GM12878 (cell line): ENCODE results near the gene TCP11L2. TPM values are rescaled to one million over a fixed set of nuclear protein-coding genes. Genes with fewer than 3 reads are reported as not detected.

ENCODE experiments used
- ATAC-seq: fragments of 200-7000 bp; cut with Tn5 transposase; 3 replicates; pipeline ENCODE4 v1.9.1; 2020; ENCODE audit warnings: mild to moderate bottlenecking, moderate library complexity
- BruUV-seq: library from RNA; stranded (reverse); fragments of 400-500 nt; replicated peaks from 2 replicates; lab custom pipeline; 2021; lab: Mats Ljungman, UMichigan
- CTCF ChIA-PET: fragments of 300-600 bp; sonication (Branson Sonifier 250); formaldehyde crosslinking; extraction: SDS; loops from one replicate; lab custom pipeline; 2021; ENCODE audit warnings: inconsistent platforms; lab: Yijun Ruan, JAX
- POLR2A ChIA-PET: fragments of 350-600 bp; formaldehyde crosslinking; extraction: SDS; loops from one replicate; lab custom pipeline; 2021; ENCODE audit warnings: inconsistent platforms; lab: Charles Lee
- RAD21 ChIA-PET: fragments of 300-600 bp; sonication (Branson Sonifier 250); formaldehyde crosslinking; loops from one replicate; lab custom pipeline; 2023; ENCODE audit warnings: antibody characterized with exemption; ENCODE audit not compliant: unreplicated experiment; lab: Charles Lee
- SMC1A ChIA-PET: fragments of 300-600 bp; sonication (Branson Sonifier 250); formaldehyde crosslinking; loops from one replicate; lab custom pipeline; 2023; ENCODE audit not compliant: unreplicated experiment, uncharacterized antibody; lab: Charles Lee
- DNase-seq: peaks from one replicate; pipeline ENCODE4 v3.0.0-alpha.2; 2011; ENCODE audit warnings: low read depth, low spot score
- FAIRE-seq: peaks from 3 replicates; lab custom pipeline; 2011; peaks lifted over from hg19 to GRCh38; lab: Jason Lieb, UNC
- H2AFZ ChIP-seq: 2 replicates; pipeline ENCODE4 v1.6.0; 2011; ENCODE audit warnings: low read depth, low read length, control low read depth; ENCODE audit not compliant: control insufficient read depth
- H3K27ac ChIP-seq: 2 replicates; pipeline ENCODE4 v1.5.1; 2011; ENCODE audit warnings: control low read depth; ENCODE audit not compliant: control insufficient read depth, insufficient read depth
- H3K27me3 ChIP-seq, 2 experiments: replicated peaks in 1 of 2; 2 replicates each; pipeline versions ENCODE4 v1.6.0 to v1.6.1; 2011; ENCODE audit warnings: low read length in 1 of 2; ENCODE audit not compliant: control insufficient read depth in 2 of 2, insufficient read depth in 2 of 2
- H3K36me3 ChIP-seq, 2 experiments: 2 replicates each; pipeline ENCODE4 v1.5.1; 2011; ENCODE audit warnings: low read length in 1 of 2; ENCODE audit not compliant: control insufficient read depth in 2 of 2, insufficient read depth in 2 of 2
- H3K4me1 ChIP-seq: 2 replicates; pipeline ENCODE4 v1.6.1; 2011; ENCODE audit warnings: mild to moderate bottlenecking, low read length, moderate library complexity, mixed read lengths; ENCODE audit not compliant: control insufficient read depth, insufficient read depth
- H3K4me2 ChIP-seq: 2 replicates; pipeline ENCODE4 v1.6.0; 2011; ENCODE audit warnings: control low read depth; ENCODE audit not compliant: control insufficient read depth, insufficient read depth
- H3K4me3 ChIP-seq: fragments of 200-600 bp; sonication (generic); 2 replicates; pipeline ENCODE4 v1.5.1; 2016
- H3K79me2 ChIP-seq: 2 replicates; pipeline ENCODE4 v1.6.0; 2011; ENCODE audit warnings: low read length; ENCODE audit not compliant: control insufficient read depth, insufficient read depth
- H3K9ac ChIP-seq: 2 replicates; pipeline ENCODE4 v1.8.0; 2011; ENCODE audit warnings: low read length, control low read depth, mixed read lengths; ENCODE audit not compliant: control insufficient read depth, insufficient read depth
- H3K9me3 ChIP-seq: replicated peaks from 3 replicates; pipeline ENCODE4 v1.5.1; 2011; ENCODE audit warnings: mild to moderate bottlenecking, low read length; ENCODE audit not compliant: control insufficient read depth, insufficient read depth
- H4K20me1 ChIP-seq: 2 replicates; pipeline ENCODE4 v1.6.0; 2011; ENCODE audit not compliant: control insufficient read depth, insufficient read depth
- CHD2 ChIP-seq: IDR thresholded peaks from 2 replicates; pipeline ENCODE4 v1.6.1; 2011; ENCODE audit warnings: low read depth, low read length, improper control_type of control experiment, borderline replicate concordance
- CTCF ChIP-seq, 3 experiments: IDR thresholded peaks in 2 of 3; conservative IDR thresholded peaks in 1 of 3; 2 replicates each; pipeline ENCODE4 v1.5.1; 2011; ENCODE audit warnings: low read depth in 3 of 3, low read length in 3 of 3, mild to moderate bottlenecking in 3 of 3, control low read depth in 2 of 3, moderate library complexity in 2 of 3, inconsistent platforms in 1 of 3, mixed read lengths in 1 of 3; ENCODE audit not compliant: control insufficient read depth in 2 of 3, insufficient read depth in 1 of 3; ENCODE audit errors: extremely low read depth in 1 of 3
- IKZF1 ChIP-seq: fragments of 450-650 bp; conservative IDR thresholded peaks from 2 replicates; pipeline ENCODE4 v1.6.1; 2017; ENCODE audit warnings: antibody characterized with exemption, mild to moderate bottlenecking
- IKZF2 ChIP-seq, 2 experiments: fragments of 450-650 bp; IDR thresholded peaks; 2 replicates each; pipeline ENCODE4 v1.6.1; 2017; ENCODE audit warnings: mild to moderate bottlenecking in 2 of 2, moderate library complexity in 2 of 2
- MAX ChIP-seq: IDR thresholded peaks from 2 replicates; pipeline ENCODE4 v1.6.1; 2012; ENCODE audit warnings: low read depth, low read length, improper control_type of control experiment
- SIN3A ChIP-seq: IDR thresholded peaks from 2 replicates; pipeline ENCODE4 v1.6.1; 2012; ENCODE audit warnings: low read depth, low read length, improper control_type of control experiment
- SPI1 ChIP-seq: IDR thresholded peaks from 2 replicates; pipeline ENCODE4 v1.6.1; 2011; ENCODE audit warnings: low read depth, mild to moderate bottlenecking, low read length, moderate library complexity, borderline replicate concordance; ENCODE audit not compliant: insufficient read depth
- SRF ChIP-seq, 2 experiments: IDR thresholded peaks; 2 replicates each; pipeline ENCODE4 v1.6.1; 2011; ENCODE audit warnings: low read depth in 2 of 2, low read length in 2 of 2, mild to moderate bottlenecking in 1 of 2, moderate library complexity in 1 of 2
- WRNIP1 ChIP-seq: IDR thresholded peaks from 2 replicates; pipeline ENCODE4 v1.6.1; 2011; ENCODE audit warnings: low read depth, low read length, improper control_type of control experiment, borderline replicate concordance
- YY1 ChIP-seq: IDR thresholded peaks from 2 replicates; pipeline ENCODE4 v1.6.1; 2011; ENCODE audit warnings: low read depth, mild to moderate bottlenecking, low read length
- ZSCAN29 ChIP-seq: fragments of 450-650 bp; IDR thresholded peaks from 2 replicates; pipeline ENCODE4 v1.6.1; 2017; ENCODE audit warnings: mild to moderate bottlenecking, moderate library complexity
- WGBS: methylation state at CpG from one replicate; pipeline ENCODE4 v1.1.6; 2016; ENCODE audit warnings: low lambda C conversion rate; ENCODE audit not compliant: insufficient replicate concordance, insufficient coverage; ENCODE audit errors: missing lambda C conversion rate; 5-methylcytosine and 5-hydroxymethylcytosine counted together
- in situ Hi-C: fragments of 300-500 bp; cut with MboI; formaldehyde crosslinking; loops from 9 replicates; pipeline ENCODE4 v1.14.3; 2018; ENCODE audit warnings: mixed read lengths
- intact Hi-C: fragments of 100-400 bp; cut with micrococcal nuclease; formaldehyde crosslinking; loops from one replicate; pipeline ENCODE4 v1.14.2; 2022; ENCODE audit not compliant: unreplicated experiment
- polyA plus RNA-seq, 11 experiments: library from polyadenylated mRNA; depleted of rRNA in 4 of 11; unstranded in 6 of 11; stranded (reverse) in 5 of 11; fragments of >200 nt; fragmentation: Nextera tagmentation in 4 of 11; fragmentation: Illumina TruSeq in 1 of 11; extraction: Ambion mirVana in 4 of 11; extraction: Trizol in 1 of 11; gene quantifications; 1 replicate in 1 of 11; 2 replicates in 10 of 11; pipeline versions ENCODE4 v1.2.1 to v1.2.3, GENCODE V29; 2011 to 2016; ENCODE audit warnings: inconsistent platforms in 2 of 11, missing spikeins in 2 of 11, low read depth in 1 of 11
- total RNA-seq, 4 experiments: library from RNA; depleted of rRNA in 3 of 4; stranded (reverse); fragments of >200 nt in 3 of 4; fragmentation: Illumina TruSeq in 1 of 4; extraction: Trizol in 1 of 4; gene quantifications; 2 replicates each; pipeline versions ENCODE4 v1.2.1 to v1.2.3, GENCODE V29; 2013 to 2021

TCP11L2 gene
- total and polyA plus RNA-seq, 10 of the 15 experiments (the other 5 are each of a cell fraction or from before 2014, with no cell fraction given) = 0.18 to 5.0 (median 0.90) TPM

GRCh38 chr12:106303202-106303820, 778 bp downstream of the TCP11L2 start:
- TF ChIP-seq IKZF1 = peak; percentile 9
- peak; percentile 5; the same call in 1 of the 2 replicates for TF ChIP-seq SPI1
- TF ChIP-seq CHD2 = 0 out of 2 replicates have a peak, but pooled peaks have one; percentile 22
- TF ChIP-seq YY1 = 0 out of 2 replicates have a peak, but pooled peaks have one; percentile 6
- peak in 1 of 2 experiments; percentile 24; a peak in 1 of 4 replicates for TF ChIP-seq IKZF2 (IDR thresholded peaks at IDR 0.05)
- 0 out of 6 replicates have a peak, but pooled peaks of 1 of the 3 experiments have one; percentile 3 for TF ChIP-seq CTCF (IDR thresholded peaks at IDR 0.05 in 2 of 3, conservative IDR thresholded peaks at IDR 0.05 in 1 of 3; ENCODE audit: control insufficient read depth in 2 of 3, extremely low read depth in 1 of 3, insufficient read depth in 1 of 3, low read depth in 3 of 3, low read length in 3 of 3)
- TF ChIP-seq WRNIP1 = no peak
- TF ChIP-seq ZSCAN29 = no peak
- TF ChIP-seq MAX = no peak
- TF ChIP-seq SRF (IDR thresholded peaks at IDR 0.05; ENCODE audit: low read depth in 2 of 2, low read length in 2 of 2) = no peak
- peak; percentile 8; the same call in 1 of the 2 replicates for TF ChIP-seq SIN3A
- Histone ChIP-seq H3K4me2 (peak overlapping the region; percentile 84), H3K4me1 (peaks cover 7% of the 10 kb centered on the region), H3K27ac (no peak overlapping the region), H3K79me2 (no peaks in the 10 kb centered on the region), H3K9me3 (no peaks in the 10 kb centered on the region), H4K20me1 (no peaks in the 10 kb centered on the region), H3K27me3 (no peaks in the 10 kb centered on the region), H3K36me3 (no peaks in the 10 kb centered on the region), H2AFZ (peak overlapping the region; percentile 99), H3K9ac (peak overlapping the region; percentile 87), H3K4me3 (peak overlapping the region; percentile 84)
- in situ Hi-C loops (no loop called here), intact Hi-C loops (no loop called here)
- SMC1A ChIA-PET = no interaction called here
- ATAC-seq (peak; percentile 52), FAIRE-seq (no peak), DNase-seq (no peak)
- CTCF ChIA-PET = no interaction called here
- WGBS = 3% methylated on average over 25 of the region's 28 CpGs
- no TSS peak for BruUV-seq
- POLR2A ChIA-PET = no interaction called here
- RAD21 ChIA-PET = no interaction called here
